ENCODE measurements around the gene CLBA1. TPM values are rescaled to one million over a fixed set of nuclear protein-coding genes. Genes with fewer than 3 reads are reported as not detected.

The CLBA1 gene
- total RNA-seq, 1 donor from 2014 or later: 10.2 TPM

DNA sequence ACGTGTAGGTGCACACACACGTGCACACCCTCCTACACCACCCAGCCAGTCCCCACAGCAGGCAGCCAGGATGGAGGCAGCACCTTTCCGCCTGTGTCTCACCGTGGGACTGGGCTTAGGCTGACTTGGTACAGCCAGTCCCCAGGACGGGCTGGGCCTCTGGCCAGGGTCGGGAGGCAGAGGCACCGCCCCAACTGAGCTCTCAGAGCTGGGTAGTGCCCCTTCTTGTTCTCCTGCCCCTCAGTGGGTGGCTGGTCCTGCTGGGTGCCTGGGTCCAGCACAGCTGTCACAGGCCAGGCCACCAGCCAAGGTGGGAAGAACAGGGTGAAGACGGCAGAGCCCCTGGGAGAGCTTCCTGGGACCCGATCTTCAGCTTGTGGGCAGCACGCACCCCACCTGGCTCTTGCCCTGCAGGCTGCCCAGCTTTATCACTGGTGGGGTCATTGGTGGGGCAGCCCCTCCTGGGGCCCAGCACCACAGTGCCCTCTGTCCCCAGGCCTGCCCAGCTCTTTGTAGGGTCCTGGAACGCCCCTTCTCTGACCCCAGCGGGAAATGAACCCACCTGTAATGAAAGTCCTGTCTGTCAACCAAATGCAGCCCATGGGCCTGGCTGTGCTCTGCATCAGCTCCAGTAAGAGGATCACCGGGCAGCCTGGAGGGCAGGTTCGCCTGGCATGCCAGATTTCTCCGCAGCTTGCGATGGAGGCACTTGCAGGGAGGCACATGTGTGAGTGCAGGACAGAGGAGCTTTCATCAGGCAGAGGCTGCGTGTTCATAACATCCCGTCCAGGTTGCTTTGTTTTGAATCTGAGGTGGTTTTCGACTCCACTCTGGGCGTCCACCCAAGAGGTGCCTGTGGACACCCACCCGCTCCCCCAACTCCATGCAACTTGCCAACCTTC, 20.6 kb downstream of the CLBA1 start:
- Mint-ChIP-seq H3K4me3 (no peak overlapping the region), H3K27me3 (ENCODE audit: low read depth) (no peaks in the 10 kb centered on the region), H3K4me1 (no peaks in the 10 kb centered on the region), H3K9me3 (no peaks in the 10 kb centered on the region), H3K36me3 (peaks cover 5% of the 10 kb centered on the region), H3K27ac (no peak overlapping the region)
- DNase-seq (ENCODE audit: low spot score in 2 of 2, unreplicated experiment in 2 of 2): no peak
- TF ChIP-seq, protein P1, sequence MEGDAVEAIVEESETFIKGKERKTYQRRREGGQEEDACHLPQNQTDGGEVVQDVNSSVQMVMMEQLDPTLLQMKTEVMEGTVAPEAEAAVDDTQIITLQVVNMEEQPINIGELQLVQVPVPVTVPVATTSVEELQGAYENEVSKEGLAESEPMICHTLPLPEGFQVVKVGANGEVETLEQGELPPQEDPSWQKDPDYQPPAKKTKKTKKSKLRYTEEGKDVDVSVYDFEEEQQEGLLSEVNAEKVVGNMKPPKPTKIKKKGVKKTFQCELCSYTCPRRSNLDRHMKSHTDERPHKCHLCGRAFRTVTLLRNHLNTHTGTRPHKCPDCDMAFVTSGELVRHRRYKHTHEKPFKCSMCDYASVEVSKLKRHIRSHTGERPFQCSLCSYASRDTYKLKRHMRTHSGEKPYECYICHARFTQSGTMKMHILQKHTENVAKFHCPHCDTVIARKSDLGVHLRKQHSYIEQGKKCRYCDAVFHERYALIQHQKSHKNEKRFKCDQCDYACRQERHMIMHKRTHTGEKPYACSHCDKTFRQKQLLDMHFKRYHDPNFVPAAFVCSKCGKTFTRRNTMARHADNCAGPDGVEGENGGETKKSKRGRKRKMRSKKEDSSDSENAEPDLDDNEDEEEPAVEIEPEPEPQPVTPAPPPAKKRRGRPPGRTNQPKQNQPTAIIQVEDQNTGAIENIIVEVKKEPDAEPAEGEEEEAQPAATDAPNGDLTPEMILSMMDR (IDR thresholded peaks at IDR 0.05; ENCODE audit: unreplicated experiment): no peak

DNA sequence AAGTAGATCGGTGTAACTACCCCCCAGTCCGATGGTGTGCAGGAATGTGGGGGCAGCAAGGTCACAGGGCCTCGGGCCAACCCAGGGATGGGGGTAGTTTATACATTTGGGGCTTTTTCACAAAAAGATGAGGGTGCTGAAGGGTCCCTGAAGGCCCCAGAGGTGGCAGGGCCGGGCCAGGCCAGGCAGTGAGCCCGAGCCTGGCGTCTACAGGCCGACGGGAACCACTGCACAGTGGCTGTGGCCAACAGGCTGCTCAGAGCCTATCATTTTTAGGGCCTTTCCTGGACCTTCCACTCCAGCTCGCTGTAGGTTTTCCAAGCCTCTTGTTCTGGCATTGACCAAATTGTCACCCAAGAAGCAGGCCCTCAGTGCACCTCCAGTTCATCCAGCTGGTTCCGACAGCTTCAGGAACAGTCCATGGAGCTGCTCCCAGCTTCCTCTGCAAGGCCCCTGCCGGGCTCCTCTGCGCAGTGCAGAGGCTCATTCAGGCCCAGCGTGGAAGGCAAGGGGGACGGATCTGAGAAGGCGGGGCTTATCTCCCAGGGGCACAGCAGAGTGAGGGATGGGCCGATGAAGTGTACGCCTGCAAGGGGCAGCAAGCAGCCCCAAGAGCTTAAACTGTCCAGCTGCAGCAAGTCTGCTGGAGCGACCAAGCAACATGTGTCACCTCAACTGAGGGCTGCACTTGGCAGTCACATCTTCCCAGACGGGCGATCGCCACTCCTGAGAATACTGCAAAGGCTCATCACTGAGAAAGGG, 21.4 kb downstream of the CLBA1 start:
- H3K9me3 Mint-ChIP-seq: no peaks in the 10 kb centered on the region
- no peak overlapping the region for H3K4me3 Mint-ChIP-seq
- H3K36me3 Mint-ChIP-seq: peaks cover 5% of the 10 kb centered on the region
- DNase-seq (ENCODE audit: low spot score in 2 of 2, unreplicated experiment in 2 of 2): no peak
- TF ChIP-seq, protein P1 (IDR thresholded peaks at IDR 0.05; ENCODE audit: unreplicated experiment): no peak
- peaks cover 4% of the 10 kb centered on the region for H3K4me1 Mint-ChIP-seq
- H3K27me3 Mint-ChIP-seq (ENCODE audit: low read depth): no peaks in the 10 kb centered on the region
- H3K27ac Mint-ChIP-seq: no peak overlapping the region

DNA sequence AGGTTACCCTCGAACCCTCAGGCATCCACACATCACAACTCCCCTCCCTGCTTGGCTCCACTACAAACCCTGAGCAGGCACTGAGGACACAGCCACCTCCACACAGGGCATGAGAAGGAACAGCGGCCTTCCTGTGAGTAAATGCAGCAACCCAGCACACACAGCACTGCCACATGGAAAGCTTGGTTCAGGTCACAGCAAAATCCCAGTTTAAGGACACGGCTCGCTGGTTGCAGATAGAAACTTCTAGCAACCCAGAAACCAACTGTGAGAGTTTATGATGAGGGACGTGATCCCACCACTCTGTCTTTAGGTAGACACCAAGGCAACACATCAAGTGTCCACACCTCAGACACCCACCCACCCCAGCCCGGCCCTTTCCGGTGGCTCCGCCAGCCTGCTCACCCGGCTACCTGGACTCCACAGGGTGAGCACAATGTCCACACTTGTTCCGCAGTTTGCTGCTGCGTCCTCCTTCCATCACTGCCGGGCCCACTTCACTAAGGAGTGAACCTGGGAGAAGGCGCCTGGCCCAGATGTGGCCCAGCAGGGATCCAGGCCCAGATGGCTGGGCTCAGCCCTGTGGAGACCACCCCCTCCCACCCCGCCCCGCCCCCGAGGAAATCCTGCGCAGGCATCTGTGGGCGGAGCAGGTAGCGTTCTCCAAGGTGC, 22.1 kb downstream of the CLBA1 start:
- Mint-ChIP-seq H3K9me3 (no peaks in the 10 kb centered on the region), H3K36me3 (peaks cover 5% of the 10 kb centered on the region), H3K4me3 (no peak overlapping the region), H3K27ac (no peak overlapping the region), H3K4me1 (peaks cover 9% of the 10 kb centered on the region), H3K27me3 (ENCODE audit: low read depth) (no peaks in the 10 kb centered on the region)
- no peak for DNase-seq (ENCODE audit: low spot score in 2 of 2, unreplicated experiment in 2 of 2)
- TF ChIP-seq, protein P1 (IDR thresholded peaks at IDR 0.05; ENCODE audit: unreplicated experiment): no peak

DNA sequence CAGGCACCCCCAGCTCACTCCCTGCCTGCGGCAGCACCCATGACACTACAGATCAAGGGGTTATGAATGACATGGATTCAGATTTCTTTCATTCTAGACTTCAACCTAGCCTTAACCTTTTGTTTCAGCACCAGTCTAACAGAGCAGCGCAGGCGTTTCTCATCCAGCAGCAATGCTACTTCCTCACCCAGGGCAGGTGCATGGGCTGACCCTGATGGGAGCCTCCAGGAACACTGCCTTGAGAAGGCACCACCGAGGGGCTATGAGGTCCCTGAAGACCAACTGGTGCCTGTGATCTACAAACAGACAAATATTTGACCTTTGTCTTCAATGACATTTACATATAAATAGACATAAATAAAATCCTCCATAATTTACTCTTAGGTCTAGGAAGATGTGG, 24.5 kb downstream of the CLBA1 start:
- no peak overlapping the region for H3K4me3 Mint-ChIP-seq
- peak overlapping the region; percentile 10 for H3K27ac Mint-ChIP-seq
- peaks cover 5% of the 10 kb centered on the region for H3K36me3 Mint-ChIP-seq
- H3K9me3 Mint-ChIP-seq: no peaks in the 10 kb centered on the region
- H3K27me3 Mint-ChIP-seq (ENCODE audit: low read depth): no peaks in the 10 kb centered on the region
- TF ChIP-seq, protein P1 (IDR thresholded peaks at IDR 0.05; ENCODE audit: unreplicated experiment): no peak
- DNase-seq (ENCODE audit: low spot score in 2 of 2, unreplicated experiment in 2 of 2): no peak
- H3K4me1 Mint-ChIP-seq: peaks cover 27% of the 10 kb centered on the region

DNA sequence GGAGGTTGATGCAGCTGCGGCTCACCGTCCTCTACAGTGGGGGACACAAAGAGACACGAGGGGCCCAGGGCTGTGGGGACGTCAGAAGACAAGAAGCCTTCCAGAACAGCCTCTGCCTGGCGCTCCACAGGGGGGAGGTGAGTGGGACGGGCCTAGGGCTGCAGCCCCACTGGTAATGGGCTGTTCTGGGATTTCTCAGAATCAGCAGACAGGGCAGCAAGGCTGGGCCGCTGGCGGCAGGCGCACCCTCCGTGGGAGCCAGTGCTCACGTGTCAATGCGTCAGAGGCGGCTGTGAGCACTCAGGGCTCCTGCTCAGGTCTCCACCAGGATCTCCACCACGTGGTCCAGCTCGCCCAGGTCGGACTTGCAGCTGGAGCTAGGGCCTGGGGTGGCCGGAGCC, 25.3 kb downstream of the CLBA1 start:
- H3K36me3 Mint-ChIP-seq: peaks cover 5% of the 10 kb centered on the region
- H3K9me3 Mint-ChIP-seq: no peaks in the 10 kb centered on the region
- no peaks in the 10 kb centered on the region for H3K27me3 Mint-ChIP-seq (ENCODE audit: low read depth)
- H3K4me3 Mint-ChIP-seq: no peak overlapping the region
- no peak overlapping the region for H3K27ac Mint-ChIP-seq
- peaks cover 33% of the 10 kb centered on the region for H3K4me1 Mint-ChIP-seq
- DNase-seq (ENCODE audit: low spot score in 2 of 2, unreplicated experiment in 2 of 2): no peak
- TF ChIP-seq, protein P1 (IDR thresholded peaks at IDR 0.05; ENCODE audit: unreplicated experiment): no peak

All from mesothelial cell of epicardium (in vitro differentiated cells).